HG03139 (cell line): ENCODE data around the gene RAMP3.
"Not testable (repeated sequence)": the region's sequence is repeated elsewhere in the genome, so short reads cannot be mapped to it uniquely, and the experiment has no call there.

ENCODE experiments used
- ATAC-seq: cut with Tn5 transposase; IDR thresholded peaks from one replicate; pipeline ENCODE4 v1.9.1; 2021; ENCODE audit not compliant: unreplicated experiment

RAMP3 gene

GRCh38 chr7:45131891-45132290 lies 25.7 kb upstream of the RAMP3 start:
- ATAC-seq, result no peak

GRCh38 chr7:45132708-45133320 lies 24.8 kb upstream of the RAMP3 start:
- ATAC-seq, result no peak

- ATAC-seq, result no peak
Observed at GRCh38 chr7:45133352-45133751, 24.2 kb upstream of the RAMP3 start.

DNA sequence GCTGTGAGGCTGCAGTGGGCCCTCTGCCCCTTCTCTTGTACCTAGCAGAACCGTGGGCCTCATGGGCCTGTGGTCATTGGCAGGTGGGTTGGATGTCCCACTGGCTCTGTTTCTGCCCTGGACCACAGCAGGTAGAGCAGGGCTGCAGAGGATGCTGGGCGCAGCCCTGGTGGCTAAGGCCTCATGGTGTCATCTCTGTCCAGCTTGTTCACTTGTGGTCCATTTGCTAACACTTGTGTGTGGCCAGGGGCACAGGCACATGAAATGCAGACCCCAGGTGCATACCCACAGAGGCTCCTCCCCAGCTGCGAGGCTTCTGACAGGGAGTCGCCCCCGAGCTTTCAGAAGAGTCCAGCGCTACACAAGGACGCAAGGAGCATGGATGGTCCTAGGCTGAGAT lies 23.7 kb upstream of the RAMP3 start:
- ATAC-seq, result no peak

DNA sequence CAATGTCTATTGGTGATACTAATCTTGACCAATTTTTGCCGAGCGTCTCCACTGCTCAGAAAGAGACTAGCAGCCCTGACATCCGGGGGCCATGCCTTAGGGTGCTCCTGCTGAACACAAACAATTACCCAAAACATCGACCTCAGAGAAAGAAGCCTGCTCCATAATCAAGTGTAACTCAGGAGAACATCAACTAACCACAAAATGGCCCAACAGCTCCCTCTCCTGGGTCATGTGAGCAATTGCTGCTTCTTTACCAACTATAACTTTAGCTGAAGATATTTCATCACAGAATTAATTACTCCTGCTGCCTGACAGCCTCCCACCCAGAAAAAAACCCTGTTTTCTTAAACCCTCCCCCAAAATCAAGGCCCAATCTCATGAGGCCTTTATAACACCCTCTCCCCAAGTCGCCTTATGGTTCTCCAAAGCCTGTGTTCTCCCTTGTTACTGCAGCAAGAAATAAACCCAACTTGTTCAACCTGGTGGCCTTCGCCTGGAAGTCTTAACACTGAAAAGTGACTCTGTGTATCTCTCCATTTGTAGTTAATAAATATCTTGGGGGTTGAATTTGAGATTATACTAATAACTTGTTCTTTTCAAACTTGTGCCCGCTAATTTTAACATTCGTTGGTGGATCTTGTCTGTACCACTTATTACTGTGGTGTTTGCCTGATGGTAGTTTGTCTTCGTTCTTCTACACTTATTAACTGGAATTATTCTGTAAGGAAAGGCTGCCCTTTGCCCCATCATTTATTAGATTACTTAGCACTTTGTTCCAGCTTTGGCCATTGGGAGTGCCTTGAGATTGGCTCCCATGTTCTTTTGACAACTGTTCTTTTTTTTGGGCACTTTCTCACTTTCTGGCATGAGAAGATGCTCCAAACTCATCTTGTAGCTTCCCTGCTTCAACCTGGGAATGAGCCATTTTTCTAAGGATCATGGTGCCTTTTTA lies 21.2 kb upstream of the RAMP3 start:
- ATAC-seq, result no peak

DNA sequence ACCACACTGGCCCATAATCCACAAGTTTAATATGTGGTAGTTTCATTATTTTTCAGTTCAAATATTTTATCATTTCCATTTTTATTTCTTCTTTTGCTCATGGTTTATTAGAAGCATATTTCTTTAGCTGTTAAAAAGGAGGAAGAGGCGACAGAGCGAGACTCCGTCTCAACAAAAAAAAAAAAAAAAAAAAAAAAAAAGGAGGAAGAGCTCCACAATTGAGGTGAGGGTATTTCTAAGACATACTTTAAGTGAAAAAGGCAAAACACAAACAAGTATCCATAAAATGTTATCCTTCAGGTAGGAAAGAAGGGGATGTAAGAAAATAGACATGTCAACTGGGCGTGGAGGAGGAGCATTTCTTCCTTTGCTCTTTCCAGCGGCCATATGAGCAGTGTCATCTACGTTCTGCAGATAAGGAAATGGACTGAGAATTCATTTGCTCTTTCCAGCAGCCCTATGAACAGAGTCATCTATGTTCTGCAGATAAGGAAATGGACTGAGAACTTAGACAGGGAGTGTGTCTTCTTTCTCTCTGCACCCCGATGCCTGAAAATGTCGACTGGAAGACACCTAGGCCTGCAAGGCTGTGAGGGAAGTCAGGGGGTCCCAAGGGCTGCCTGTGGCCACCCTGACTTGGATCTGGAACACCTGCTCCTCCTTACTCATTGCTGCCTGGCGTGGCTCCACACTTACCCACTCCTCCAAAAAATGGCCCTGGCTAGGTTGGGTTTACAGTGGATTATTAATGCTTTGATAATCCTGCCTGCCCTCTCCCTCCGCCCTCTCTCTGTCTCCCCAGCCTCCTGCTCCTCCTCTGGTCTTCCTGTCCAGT lies 18.9 kb upstream of the RAMP3 start:
- ATAC-seq, result no peak

- no peak for ATAC-seq
Observed at GRCh38 chr7:45140827-45141226, 16.8 kb upstream of the RAMP3 start.

DNA sequence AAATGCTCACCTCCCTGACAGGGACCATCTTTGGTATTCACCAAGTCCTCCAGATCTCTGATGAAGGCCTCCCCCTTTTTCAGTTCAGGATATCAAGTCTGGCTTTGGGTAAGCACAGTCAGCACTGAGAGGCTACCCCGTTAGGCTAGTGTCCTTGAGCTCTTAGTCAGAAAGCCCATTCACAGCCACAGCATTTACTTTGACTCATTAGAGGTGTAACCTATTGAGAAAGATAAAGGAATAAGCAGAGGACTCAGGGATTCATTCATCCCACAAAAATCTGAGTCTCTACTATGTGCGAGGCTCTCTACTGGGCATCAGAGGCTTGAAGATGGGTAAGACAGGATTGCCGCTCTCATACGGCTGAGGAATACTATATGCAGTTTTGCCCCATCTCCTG lies 14.0 kb upstream of the RAMP3 start:
- ATAC-seq, result no peak

- no peak for ATAC-seq
Observed at GRCh38 chr7:45145881-45146280, 11.7 kb upstream of the RAMP3 start.

DNA sequence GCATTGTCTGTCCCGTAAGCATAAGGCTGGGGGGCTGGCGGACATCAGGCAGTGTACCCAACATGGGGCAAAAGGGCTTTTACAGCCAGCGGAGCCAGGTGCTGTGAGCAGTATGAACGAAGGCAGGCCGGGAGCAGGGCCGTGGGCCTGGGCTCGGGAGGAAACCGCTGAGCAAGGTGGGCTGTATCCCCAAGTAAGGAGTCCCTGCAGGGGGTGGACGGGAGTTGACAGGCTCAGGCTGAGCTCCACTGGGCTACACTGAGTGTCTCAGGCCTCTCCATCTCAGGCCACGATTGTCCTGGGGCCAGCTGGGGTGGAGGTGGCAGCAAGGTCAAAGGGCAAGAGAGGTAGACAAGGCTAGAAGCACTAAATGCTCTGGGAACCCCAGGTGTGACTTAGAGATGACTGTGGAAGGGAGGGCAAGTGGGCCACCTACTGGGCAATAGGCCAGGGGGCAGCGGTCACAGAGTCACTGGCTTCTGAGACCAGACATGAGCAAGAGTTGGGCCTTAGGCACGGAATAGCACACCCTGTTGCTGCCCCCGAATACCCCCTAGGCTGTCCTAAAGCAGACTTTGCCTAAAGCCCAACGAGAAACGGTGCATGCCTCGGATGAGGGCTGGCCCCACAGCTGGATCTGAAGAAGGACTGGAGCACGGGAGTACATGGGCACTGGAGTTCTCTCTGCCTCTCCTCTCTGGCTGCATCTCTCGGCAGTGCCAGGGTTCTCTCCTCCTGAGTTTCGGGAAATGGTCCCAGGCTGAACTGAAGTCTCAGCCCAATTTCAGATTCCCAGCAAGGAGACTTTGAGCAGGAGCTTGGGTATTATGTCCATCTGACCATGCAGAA lies 10.8 kb upstream of the RAMP3 start:
- ATAC-seq, result no peak

DNA sequence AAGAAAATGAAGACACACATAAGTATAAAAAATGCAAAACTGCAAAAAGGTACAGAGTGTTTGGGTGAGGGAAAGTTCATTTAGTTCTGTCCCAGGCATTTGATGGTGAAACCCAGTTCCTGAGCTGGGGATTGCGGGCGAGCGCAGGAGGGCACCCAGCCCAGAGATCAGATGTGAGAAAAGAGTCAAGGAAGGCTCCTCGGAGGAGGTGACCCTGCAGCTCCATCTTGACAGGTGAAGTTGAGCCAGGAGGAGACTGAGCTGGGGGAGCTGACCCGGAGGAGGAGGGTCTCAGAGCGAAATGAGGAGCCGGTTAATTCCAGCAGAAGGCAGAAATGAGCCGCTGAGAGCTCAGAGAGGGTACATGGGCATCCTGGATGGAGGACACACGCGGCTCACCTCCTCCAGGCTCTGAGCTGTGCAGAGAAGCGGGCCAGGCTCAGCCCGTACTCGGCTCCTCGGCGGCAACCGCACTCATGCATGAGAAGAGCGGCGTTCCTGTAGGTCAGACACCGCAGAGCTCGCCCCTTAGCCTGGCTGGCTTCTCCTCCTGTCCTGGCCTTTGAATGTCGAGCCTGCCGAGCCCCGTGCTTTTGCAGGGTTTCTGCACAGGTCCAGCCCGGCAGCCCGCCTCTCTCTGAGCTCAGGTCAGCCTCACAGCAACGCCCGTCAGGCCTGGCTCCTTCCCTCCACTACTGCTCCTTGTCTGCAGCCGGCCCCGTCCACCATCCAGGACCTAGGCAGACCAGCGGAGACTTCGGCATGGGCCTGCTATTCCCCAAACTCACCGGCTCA lies 9.5 kb upstream of the RAMP3 start:
- no peak for ATAC-seq

DNA sequence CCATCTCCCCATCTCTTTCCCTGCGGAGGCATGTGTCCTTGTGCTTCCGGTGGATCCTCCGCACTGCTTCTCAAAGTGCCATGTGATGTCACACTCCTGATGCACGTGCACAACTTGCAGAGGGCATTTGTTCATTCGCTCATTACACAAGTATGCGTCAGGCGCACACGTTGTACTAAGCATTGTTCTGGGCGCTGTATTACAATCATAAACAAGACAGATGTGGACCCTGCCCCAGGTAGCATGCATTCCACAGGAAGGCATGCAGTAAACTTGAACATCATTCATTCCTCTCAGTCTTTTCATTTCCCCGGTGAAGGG lies 9.0 kb upstream of the RAMP3 start:
- ATAC-seq, result no peak

DNA sequence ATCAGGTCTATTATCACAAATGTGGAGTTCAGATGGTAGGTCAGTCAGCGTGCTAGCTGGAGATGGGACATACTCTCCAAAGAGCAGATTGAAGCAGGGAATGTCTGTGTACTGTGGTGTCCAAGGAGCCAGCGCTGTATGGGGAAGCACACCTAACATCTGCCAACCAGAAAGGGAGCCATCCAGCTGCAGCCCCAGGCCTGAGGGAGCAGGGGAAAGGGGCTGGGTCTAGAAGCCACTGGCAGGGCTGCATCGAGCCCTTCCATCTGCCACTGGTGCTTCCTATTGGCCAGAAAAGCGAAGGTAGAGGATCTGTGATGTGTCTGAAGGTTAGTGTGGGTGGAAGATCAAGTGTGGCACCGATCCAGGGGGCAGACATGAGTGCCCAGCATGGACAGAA lies 8.0 kb upstream of the RAMP3 start:
- no peak for ATAC-seq

GRCh38 chr7:45150199-45150598 lies 7.4 kb upstream of the RAMP3 start:
- no peak for ATAC-seq

GRCh38 chr7:45151131-45151684 lies 6.4 kb upstream of the RAMP3 start:
- ATAC-seq, result no peak

DNA sequence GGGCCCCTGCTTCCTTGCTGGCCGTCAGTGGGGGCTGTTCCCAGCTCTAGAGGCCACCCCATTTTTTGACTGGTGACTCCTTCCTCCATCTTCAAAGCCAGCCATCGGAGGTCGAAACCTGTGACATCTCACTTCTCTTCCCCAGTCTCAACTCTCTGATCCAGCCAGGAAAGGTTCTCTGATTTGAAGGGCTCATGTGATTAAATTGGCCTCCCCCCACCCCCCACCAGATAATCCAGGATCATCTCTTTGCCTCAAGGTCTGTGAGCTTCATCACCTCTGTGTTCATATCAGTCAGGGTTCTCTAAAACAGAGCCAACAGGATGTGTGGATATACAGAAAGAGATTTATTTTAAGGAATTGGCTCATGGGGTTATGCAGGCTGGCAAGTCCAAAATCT lies 5.6 kb upstream of the RAMP3 start:
- ATAC-seq, result no peak

DNA sequence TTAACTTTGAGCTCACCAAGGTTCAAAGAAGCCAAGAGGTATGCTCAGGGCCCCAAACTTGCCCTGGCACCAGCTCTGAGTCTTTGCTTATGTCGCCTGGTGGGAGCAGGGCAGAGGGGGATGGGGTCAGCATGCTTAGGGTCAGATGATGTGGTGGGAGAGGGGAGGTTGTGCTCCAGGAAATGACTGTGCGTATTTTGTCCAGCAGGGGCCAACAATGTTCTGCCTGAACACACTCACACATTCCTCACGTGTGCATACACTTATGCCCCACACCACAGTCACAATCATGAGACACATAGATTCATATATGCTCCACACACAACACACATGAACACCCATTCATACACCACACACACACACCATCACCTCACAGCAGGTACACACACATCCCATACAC lies 4.4 kb upstream of the RAMP3 start:
- no peak for ATAC-seq

DNA sequence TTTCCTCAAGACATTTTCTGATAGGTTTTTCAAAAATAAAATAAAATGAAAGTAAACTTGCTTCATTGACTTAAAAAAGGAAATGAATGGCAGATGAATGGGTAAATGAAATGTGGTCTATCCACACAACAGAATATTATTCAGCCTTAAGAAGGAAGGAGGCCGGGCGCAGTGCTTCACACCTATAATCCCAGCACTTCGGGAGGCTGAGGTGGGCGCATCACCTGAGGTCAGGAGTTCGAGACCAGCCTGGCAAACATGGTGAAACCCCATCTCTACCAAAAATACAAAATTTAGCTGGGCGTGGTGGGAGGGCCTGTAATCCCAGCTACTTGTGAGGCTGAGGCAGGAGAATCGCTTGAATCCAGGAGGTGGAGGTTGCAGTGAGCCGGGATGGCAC lies 3.7 kb upstream of the RAMP3 start:
- ATAC-seq, result not testable (repeated sequence)

DNA sequence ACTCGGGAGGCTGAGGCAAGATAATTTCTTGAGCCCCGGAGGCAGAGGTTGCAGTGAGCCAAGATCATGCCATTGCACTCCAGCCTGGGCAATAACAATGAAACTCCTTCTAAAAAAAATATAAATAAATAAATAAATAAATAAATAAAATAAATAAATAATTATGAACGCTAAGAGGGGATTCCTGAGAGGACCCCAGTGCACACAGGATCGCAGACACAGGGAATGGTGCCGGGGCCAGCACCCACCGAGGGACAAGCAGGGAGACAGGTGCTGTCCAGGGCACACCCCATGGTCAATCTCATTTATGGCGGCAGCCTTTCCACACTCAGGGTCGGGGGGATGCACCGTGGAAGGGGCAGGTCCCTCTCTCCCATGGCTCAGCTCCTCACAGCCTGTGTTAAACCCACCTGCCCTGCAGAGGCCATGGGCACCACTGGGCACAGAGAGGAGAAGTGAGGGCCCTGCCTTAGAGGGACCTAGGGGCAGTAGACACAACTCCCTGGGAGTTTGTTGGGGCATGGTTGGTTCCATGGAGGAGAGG lies 2.2 kb upstream of the RAMP3 start:
- ATAC-seq, result no peak

DNA sequence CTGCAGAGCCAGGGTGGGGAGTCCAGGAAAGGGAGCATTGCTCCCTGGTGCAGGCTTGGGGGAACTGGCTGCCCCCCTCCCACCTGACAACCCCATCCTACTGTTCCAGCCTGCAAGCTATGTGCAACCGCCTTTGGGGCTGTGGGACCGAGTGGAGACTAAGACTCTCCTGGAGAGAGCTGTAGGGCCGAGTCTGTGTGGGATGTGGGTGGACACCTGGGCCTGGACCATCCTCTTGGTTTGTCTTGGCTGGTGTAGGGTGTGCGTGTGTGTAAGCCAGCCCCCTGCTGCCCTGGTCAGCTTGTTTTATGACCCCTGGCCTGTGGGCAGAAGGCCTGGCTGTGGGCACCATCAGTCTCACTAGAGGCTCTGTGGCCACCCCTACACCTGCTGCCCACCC lies 1.6 kb upstream of the RAMP3 start:
- ATAC-seq, result no peak
